ENCODE results near the gene MACC1. TPM values are rescaled to one million over a fixed set of nuclear protein-coding genes. Genes with fewer than 3 reads are reported as not detected.

The MACC1 gene
- total and polyA plus RNA-seq, 10 of the 15 experiments (the other 5 are each of a cell fraction or from before 2014, with no cell fraction given): 6.0 to 61.1 (median 12.7) TPM

DNA sequence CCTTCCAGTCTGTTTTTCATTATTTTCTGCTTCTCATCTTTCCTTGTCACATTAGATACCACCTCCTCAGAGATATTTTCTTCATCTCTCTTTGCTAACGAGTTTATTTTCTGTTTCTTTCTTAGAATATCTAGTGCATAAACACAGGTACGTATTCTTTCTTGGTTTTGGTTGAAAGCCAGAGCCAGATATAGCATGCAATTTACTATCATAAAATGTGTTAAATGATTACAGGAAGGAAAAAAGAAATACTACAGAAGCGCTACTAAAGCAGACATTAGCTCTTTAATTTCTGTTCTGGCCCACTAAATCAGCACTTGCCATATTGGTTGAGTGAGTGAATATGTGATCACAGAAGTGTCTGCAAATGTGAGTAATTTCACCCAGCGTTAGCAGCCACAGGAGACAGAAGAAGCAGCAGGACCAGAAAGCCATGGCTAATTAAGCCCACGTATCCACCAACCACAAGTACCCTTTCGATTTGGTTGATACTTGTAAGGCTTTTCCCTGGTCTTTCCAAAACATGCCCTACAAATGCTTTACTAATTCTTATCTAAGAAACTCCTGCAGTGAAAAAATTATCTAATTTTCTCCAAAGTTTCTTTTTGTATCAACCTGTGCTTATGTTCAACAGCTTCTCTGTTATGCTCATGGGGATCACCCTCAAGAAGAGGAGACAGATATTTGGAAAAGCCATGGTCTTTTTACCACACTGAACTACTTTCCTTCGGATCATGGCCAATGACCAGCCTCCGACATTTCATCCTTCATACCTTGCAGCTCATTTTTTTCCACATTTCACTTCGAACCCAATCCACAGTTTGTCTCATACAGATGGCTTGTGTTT is 23.1 kb upstream of the MACC1 start (continued):
- TF ChIP-seq, protein P1, sequence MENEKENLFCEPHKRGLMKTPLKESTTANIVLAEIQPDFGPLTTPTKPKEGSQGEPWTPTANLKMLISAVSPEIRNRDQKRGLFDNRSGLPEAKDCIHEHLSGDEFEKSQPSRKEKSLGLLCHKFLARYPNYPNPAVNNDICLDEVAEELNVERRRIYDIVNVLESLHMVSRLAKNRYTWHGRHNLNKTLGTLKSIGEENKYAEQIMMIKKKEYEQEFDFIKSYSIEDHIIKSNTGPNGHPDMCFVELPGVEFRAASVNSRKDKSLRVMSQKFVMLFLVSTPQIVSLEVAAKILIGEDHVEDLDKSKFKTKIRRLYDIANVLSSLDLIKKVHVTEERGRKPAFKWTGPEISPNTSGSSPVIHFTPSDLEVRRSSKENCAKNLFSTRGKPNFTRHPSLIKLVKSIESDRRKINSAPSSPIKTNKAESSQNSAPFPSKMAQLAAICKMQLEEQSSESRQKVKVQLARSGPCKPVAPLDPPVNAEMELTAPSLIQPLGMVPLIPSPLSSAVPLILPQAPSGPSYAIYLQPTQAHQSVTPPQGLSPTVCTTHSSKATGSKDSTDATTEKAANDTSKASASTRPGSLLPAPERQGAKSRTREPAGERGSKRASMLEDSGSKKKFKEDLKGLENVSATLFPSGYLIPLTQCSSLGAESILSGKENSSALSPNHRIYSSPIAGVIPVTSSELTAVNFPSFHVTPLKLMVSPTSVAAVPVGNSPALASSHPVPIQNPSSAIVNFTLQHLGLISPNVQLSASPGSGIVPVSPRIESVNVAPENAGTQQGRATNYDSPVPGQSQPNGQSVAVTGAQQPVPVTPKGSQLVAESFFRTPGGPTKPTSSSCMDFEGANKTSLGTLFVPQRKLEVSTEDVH (IDR thresholded peaks at IDR 0.05; ENCODE audit: low read depth, partially characterized antibody): no peak
- TF ChIP-seq, protein P2, sequence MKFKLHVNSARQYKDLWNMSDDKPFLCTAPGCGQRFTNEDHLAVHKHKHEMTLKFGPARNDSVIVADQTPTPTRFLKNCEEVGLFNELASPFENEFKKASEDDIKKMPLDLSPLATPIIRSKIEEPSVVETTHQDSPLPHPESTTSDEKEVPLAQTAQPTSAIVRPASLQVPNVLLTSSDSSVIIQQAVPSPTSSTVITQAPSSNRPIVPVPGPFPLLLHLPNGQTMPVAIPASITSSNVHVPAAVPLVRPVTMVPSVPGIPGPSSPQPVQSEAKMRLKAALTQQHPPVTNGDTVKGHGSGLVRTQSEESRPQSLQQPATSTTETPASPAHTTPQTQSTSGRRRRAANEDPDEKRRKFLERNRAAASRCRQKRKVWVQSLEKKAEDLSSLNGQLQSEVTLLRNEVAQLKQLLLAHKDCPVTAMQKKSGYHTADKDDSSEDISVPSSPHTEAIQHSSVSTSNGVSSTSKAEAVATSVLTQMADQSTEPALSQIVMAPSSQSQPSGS (IDR thresholded peaks at IDR 0.05; ENCODE audit: low read length): peak; percentile 88
- TF ChIP-seq NBN (IDR thresholded peaks at IDR 0.05): peak; percentile 72
- no peak for TF ChIP-seq TCF7 (IDR thresholded peaks at IDR 0.05; ENCODE audit: borderline replicate concordance)
- peak; percentile 90 to 96 for TF ChIP-seq EP300 (IDR thresholded peaks at IDR 0.05; ENCODE audit: borderline replicate concordance in 1 of 2, control insufficient read depth in 1 of 2, low read depth in 2 of 2, low read length in 2 of 2)
- peak; percentile 69; the same call in 1 of the 2 replicates for TF ChIP-seq JUND (IDR thresholded peaks at IDR 0.05; ENCODE audit: low read depth, low read length)
- TF ChIP-seq RBBP5 (conservative IDR thresholded peaks at IDR 0.05): no peak
- TF ChIP-seq SMAD5 (IDR thresholded peaks at IDR 0.05; ENCODE audit: low read depth): no peak
- TF ChIP-seq, protein P3, sequence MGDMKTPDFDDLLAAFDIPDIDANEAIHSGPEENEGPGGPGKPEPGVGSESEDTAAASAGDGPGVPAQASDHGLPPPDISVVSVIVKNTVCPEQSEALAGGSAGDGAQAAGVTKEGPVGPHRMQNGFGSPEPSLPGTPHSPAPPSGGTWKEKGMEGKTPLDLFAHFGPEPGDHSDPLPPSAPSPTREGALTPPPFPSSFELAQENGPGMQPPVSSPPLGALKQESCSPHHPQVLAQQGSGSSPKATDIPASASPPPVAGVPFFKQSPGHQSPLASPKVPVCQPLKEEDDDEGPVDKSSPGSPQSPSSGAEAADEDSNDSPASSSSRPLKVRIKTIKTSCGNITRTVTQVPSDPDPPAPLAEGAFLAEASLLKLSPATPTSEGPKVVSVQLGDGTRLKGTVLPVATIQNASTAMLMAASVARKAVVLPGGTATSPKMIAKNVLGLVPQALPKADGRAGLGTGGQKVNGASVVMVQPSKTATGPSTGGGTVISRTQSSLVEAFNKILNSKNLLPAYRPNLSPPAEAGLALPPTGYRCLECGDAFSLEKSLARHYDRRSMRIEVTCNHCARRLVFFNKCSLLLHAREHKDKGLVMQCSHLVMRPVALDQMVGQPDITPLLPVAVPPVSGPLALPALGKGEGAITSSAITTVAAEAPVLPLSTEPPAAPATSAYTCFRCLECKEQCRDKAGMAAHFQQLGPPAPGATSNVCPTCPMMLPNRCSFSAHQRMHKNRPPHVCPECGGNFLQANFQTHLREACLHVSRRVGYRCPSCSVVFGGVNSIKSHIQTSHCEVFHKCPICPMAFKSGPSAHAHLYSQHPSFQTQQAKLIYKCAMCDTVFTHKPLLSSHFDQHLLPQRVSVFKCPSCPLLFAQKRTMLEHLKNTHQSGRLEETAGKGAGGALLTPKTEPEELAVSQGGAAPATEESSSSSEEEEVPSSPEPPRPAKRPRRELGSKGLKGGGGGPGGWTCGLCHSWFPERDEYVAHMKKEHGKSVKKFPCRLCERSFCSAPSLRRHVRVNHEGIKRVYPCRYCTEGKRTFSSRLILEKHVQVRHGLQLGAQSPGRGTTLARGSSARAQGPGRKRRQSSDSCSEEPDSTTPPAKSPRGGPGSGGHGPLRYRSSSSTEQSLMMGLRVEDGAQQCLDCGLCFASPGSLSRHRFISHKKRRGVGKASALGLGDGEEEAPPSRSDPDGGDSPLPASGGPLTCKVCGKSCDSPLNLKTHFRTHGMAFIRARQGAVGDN (IDR thresholded peaks at IDR 0.05): peak; percentile 90
- no peak for TF ChIP-seq SUPT20H (IDR thresholded peaks at IDR 0.05; ENCODE audit: borderline replicate concordance, control insufficient read depth, low read depth, low read length)
- TF ChIP-seq CBX3 (IDR thresholded peaks at IDR 0.05; ENCODE audit: borderline replicate concordance, low read depth): no peak
- peak; percentile 51 for TF ChIP-seq SP1 (IDR thresholded peaks at IDR 0.05; ENCODE audit: low read depth, low read length)
- no peak for TF ChIP-seq NR2C1 (IDR thresholded peaks at IDR 0.05)
- no peak for TF ChIP-seq RFX5 (IDR thresholded peaks at IDR 0.05; ENCODE audit: low read depth, low read length)
- 0 out of 2 replicates have a peak, but pooled peaks have one; percentile 78 for TF ChIP-seq RCOR1 (conservative IDR thresholded peaks at IDR 0.05; ENCODE audit: low read depth, low read length)
- TF ChIP-seq, protein P4, sequence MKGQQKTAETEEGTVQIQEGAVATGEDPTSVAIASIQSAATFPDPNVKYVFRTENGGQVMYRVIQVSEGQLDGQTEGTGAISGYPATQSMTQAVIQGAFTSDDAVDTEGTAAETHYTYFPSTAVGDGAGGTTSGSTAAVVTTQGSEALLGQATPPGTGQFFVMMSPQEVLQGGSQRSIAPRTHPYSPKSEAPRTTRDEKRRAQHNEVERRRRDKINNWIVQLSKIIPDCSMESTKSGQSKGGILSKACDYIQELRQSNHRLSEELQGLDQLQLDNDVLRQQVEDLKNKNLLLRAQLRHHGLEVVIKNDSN (IDR thresholded peaks at IDR 0.05; ENCODE audit: borderline replicate concordance, extremely low read length, insufficient read depth, low read depth, low read length): no peak

Measured in GM12878 (cell line).